Endothelial cell (in vitro differentiated cells): ENCODE data around the gene CSNK1G3. TPM values are rescaled to one million over a fixed set of nuclear protein-coding genes. Genes with fewer than 3 reads are reported as not detected.

Source experiments
- DNase-seq: peaks from one replicate; pipeline ENCODE4 v3.0.0; 2021; ENCODE audit warnings: low spot score
- H3K27ac Mint-ChIP-seq: one replicate; pipeline ENCODE4 v1.8.0; 2021; ENCODE audit warnings: mixed read lengths, inconsistent platforms; ENCODE audit not compliant: unreplicated experiment
- H3K27me3 Mint-ChIP-seq: one replicate; pipeline ENCODE4 v1.8.0; 2021; ENCODE audit warnings: mild to moderate bottlenecking, moderate library complexity, mixed read lengths, inconsistent platforms; ENCODE audit not compliant: unreplicated experiment
- H3K36me3 Mint-ChIP-seq: one replicate; pipeline ENCODE4 v1.8.0; 2021; ENCODE audit warnings: mild to moderate bottlenecking, low read depth, mixed read lengths, inconsistent platforms; ENCODE audit not compliant: unreplicated experiment
- H3K4me1 Mint-ChIP-seq: one replicate; pipeline ENCODE4 v1.8.0; 2021; ENCODE audit warnings: mild to moderate bottlenecking, mixed read lengths, inconsistent platforms; ENCODE audit not compliant: unreplicated experiment
- H3K4me3 Mint-ChIP-seq: one replicate; pipeline ENCODE4 v1.8.0; 2021; ENCODE audit warnings: mild to moderate bottlenecking, mixed read lengths, inconsistent platforms; ENCODE audit not compliant: unreplicated experiment
- H3K9me3 Mint-ChIP-seq: one replicate; pipeline ENCODE4 v1.8.0; 2021; ENCODE audit warnings: mixed read lengths, inconsistent platforms; ENCODE audit not compliant: unreplicated experiment
- total RNA-seq: library from RNA; stranded (reverse); fragmentation: NEBNext Ultra II Directional; extraction: Animal tissue kit (Norgen Biotek cat#: 25700); gene quantifications from one replicate; pipeline ENCODE4 v1.2.1, GENCODE V29; 2021; ENCODE audit not compliant: unreplicated experiment
- TF ChIP-seq, protein P1 (sequence below): fragments of 200-600 bp; sonication (generic); IDR thresholded peaks from one replicate; pipeline ENCODE4 v1.5.0; 2021; ENCODE audit warnings: antibody characterized with exemption; ENCODE audit not compliant: unreplicated experiment

Gene CSNK1G3
- total RNA-seq, 1 donor from 2014 or later: 55.6 TPM

DNA sequence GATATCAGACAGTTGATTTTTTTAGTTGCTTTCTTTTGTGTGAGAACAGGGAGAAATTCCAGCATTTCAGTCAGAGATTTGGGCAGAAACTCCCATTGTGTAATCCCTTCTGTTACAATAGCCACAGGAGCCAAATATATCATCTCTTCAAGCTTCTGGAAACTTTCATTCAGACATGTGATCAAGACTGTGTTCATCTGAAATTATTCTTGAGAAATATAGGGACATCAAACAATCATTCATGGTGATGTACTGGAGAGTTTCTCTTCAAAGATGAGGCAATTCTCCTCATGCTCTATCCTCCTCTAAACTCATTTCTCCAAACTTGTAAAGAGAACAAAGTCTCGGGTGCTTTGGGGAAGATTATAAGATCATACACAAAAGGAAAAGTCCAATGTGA lies 35.2 kb upstream of the CSNK1G3 start:
- TF ChIP-seq, protein P1, sequence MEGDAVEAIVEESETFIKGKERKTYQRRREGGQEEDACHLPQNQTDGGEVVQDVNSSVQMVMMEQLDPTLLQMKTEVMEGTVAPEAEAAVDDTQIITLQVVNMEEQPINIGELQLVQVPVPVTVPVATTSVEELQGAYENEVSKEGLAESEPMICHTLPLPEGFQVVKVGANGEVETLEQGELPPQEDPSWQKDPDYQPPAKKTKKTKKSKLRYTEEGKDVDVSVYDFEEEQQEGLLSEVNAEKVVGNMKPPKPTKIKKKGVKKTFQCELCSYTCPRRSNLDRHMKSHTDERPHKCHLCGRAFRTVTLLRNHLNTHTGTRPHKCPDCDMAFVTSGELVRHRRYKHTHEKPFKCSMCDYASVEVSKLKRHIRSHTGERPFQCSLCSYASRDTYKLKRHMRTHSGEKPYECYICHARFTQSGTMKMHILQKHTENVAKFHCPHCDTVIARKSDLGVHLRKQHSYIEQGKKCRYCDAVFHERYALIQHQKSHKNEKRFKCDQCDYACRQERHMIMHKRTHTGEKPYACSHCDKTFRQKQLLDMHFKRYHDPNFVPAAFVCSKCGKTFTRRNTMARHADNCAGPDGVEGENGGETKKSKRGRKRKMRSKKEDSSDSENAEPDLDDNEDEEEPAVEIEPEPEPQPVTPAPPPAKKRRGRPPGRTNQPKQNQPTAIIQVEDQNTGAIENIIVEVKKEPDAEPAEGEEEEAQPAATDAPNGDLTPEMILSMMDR: no peak
- no peaks in the 10 kb centered on the region for H3K4me1 Mint-ChIP-seq
- DNase-seq: no peak
- no peak overlapping the region for H3K4me3 Mint-ChIP-seq
- H3K27me3 Mint-ChIP-seq: no peaks in the 10 kb centered on the region
- no peak overlapping the region for H3K27ac Mint-ChIP-seq
- H3K36me3 Mint-ChIP-seq: no peaks in the 10 kb centered on the region
- H3K9me3 Mint-ChIP-seq: no peaks in the 10 kb centered on the region

DNA sequence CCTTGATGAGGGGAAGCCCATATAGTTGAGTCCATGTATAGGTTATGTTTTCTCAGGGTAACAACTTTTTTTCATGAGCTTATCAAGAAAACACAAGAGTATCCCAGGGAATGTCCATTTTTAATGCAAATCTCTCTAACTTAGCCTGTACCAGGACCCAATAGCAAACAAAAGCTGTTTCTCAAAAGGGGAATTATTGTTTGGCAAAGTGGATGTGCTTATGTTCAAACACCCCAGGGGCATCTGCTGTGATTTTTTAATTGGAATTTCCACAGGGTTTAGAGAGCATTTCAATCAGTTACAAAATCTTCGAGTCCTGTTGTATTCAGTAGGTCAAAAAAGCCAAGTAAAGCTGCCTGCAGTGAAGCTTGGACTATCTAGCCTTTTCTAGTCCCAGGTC lies 33.4 kb upstream of the CSNK1G3 start:
- H3K27me3 Mint-ChIP-seq: no peaks in the 10 kb centered on the region

DNA sequence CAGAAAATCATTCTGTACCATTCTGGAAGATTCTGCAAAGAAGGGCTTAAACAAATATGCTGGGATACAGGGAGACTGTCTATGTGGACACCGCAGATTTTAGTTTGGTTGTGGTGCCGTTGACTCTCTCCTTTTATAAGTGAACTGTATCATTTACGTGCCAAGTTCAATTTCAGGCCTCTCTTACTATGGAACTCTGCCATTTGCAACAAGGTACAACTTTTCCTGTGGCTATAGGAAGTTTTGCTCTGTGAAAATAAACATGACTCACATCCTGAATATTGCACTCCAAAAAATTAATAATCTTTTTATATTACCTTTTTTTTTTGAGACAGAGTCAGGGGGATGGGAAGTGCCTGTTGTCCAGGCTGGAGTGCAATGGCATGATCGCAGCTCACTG lies 29.7 kb upstream of the CSNK1G3 start:
- TF ChIP-seq, protein P1: no peak
- no peak overlapping the region for H3K4me3 Mint-ChIP-seq
- H3K9me3 Mint-ChIP-seq: no peaks in the 10 kb centered on the region
- DNase-seq: no peak
- no peaks in the 10 kb centered on the region for H3K36me3 Mint-ChIP-seq
- H3K4me1 Mint-ChIP-seq: no peaks in the 10 kb centered on the region
- H3K27ac Mint-ChIP-seq: no peak overlapping the region
- H3K27me3 Mint-ChIP-seq: no peaks in the 10 kb centered on the region

More for the DNA sequence above, 33.4 kb upstream of the CSNK1G3 start:
- H3K4me3 Mint-ChIP-seq: no peak overlapping the region
- DNase-seq: no peak
- H3K27ac Mint-ChIP-seq: no peak overlapping the region
- H3K36me3 Mint-ChIP-seq: no peaks in the 10 kb centered on the region
- no peaks in the 10 kb centered on the region for H3K9me3 Mint-ChIP-seq
- no peaks in the 10 kb centered on the region for H3K4me1 Mint-ChIP-seq
- TF ChIP-seq, protein P1: no peak

DNA sequence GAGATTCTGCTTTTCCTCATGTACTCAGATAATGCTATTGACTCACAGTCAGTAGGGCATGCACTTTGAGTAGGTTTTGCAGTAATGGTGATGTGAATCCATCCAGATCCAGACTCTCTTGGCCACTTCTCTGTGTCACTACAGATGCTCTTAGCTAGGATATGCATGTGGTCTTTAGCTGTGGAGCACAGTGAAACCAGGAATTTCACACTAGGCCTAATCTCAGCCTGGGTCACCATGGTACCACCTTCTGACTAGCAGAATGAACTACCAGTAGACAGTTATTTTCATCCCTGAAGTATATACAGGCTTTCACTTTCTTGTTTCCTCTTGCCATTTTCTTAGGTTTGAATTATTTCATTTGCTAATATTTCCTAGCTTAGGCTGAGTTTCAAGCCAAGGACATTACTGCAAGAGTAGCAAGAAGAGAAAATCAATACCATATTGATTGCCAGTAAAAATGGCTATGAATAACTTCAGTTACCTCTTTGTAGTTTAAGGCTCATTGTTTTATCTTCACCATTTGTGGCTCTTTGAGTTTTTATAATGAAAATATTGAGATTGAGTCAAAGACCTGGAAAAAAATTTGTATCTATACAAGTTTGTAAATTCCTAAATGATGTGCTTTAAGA lies 28.4 kb upstream of the CSNK1G3 start:
- TF ChIP-seq, protein P1: no peak
- Mint-ChIP-seq H3K4me1 (no peaks in the 10 kb centered on the region), H3K27ac (no peak overlapping the region), H3K9me3 (no peaks in the 10 kb centered on the region), H3K27me3 (no peaks in the 10 kb centered on the region), H3K4me3 (no peak overlapping the region), H3K36me3 (no peaks in the 10 kb centered on the region)
- no peak for DNase-seq

DNA sequence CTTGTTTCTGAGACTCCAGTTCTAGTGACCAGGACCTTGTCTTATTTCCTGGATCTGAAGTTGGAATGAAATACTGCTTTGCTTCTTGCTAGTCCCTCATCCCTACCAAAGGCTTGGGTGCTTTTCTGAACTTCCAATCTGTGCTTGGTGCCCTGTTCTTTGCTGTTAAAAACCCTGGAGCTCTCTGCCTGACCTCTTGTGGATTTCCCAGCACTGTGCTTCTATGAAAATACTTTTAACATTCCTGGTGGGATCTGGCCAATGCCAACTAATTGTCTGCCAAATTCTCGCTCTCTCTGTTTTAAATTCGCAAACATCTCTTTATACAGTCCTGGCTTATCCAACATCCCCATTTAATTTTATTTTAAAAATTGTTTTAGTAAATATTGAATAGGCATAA lies 26.7 kb upstream of the CSNK1G3 start:
- Mint-ChIP-seq H3K27me3 (no peaks in the 10 kb centered on the region), H3K27ac (no peak overlapping the region), H3K9me3 (no peaks in the 10 kb centered on the region), H3K36me3 (no peaks in the 10 kb centered on the region), H3K4me3 (no peak overlapping the region), H3K4me1 (no peaks in the 10 kb centered on the region)
- TF ChIP-seq, protein P1: no peak
- DNase-seq: no peak
